Hepatocyte (in vitro differentiated cells): ENCODE data around the gene STARD10. TPM values are rescaled to one million over a fixed set of nuclear protein-coding genes. Genes with fewer than 3 reads are reported as not detected.

ENCODE experiments used
- DNase-seq: peaks from one replicate; pipeline ENCODE4 v3.0.0-alpha.2; 2016; ENCODE audit warnings: low spot score
- H2AFZ ChIP-seq: fragments of 200-600 bp; sonication (generic); 2 replicates; pipeline ENCODE4 v1.6.0; 2016; ENCODE audit warnings: antibody characterized with exemption, mild to moderate bottlenecking
- H3K27ac ChIP-seq: fragments of 200-600 bp; sonication (generic); 2 replicates; pipeline ENCODE4 v1.5.1; 2016; ENCODE audit warnings: mild to moderate bottlenecking
- H3K27me3 ChIP-seq: fragments of 200-600 bp; sonication (generic); 2 replicates; pipeline ENCODE4 v1.6.1; 2016
- H3K36me3 ChIP-seq: fragments of 200-600 bp; sonication (generic); replicated peaks from 2 replicates; pipeline ENCODE4 v1.5.1; 2016; ENCODE audit warnings: low read depth; ENCODE audit not compliant: insufficient read depth
- H3K4me1 ChIP-seq: fragments of 200-600 bp; sonication (generic); 2 replicates; pipeline ENCODE4 v1.5.1; 2016; ENCODE audit warnings: mild to moderate bottlenecking, moderate library complexity; ENCODE audit not compliant: insufficient read depth
- H3K4me2 ChIP-seq: fragments of 200-600 bp; sonication (generic); 2 replicates; pipeline ENCODE4 v1.6.0; 2016
- H3K4me3 ChIP-seq: fragments of 200-600 bp; sonication (generic); 2 replicates; pipeline ENCODE4 v1.5.1; 2016; ENCODE audit warnings: mild to moderate bottlenecking
- H3K79me2 ChIP-seq: fragments of 200-600 bp; sonication (generic); 2 replicates; pipeline ENCODE4 v1.6.0; 2017; ENCODE audit warnings: mild to moderate bottlenecking
- H3K9me2 ChIP-seq: fragments of 200-600 bp; sonication (generic); replicated peaks from 2 replicates; pipeline ENCODE4 v1.6.0; 2017; ENCODE audit warnings: mild to moderate bottlenecking; ENCODE audit not compliant: insufficient read depth
- H3K9me3 ChIP-seq: fragments of 200-600 bp; sonication (generic); 2 replicates; pipeline ENCODE4 v1.5.1; 2016; ENCODE audit warnings: low read depth, mild to moderate bottlenecking
- H4K20me1 ChIP-seq: fragments of 200-600 bp; sonication (generic); 2 replicates; pipeline ENCODE4 v1.6.0; 2016; ENCODE audit warnings: mild to moderate bottlenecking; ENCODE audit not compliant: insufficient read depth, poor library complexity, severe bottlenecking
- EZH2 ChIP-seq: fragments of 200-600 bp; sonication (generic); IDR thresholded peaks from 2 replicates; pipeline ENCODE4 v1.6.1; 2016; ENCODE audit warnings: antibody characterized with exemption, mild to moderate bottlenecking, borderline replicate concordance
- EZH2phosphoT487 ChIP-seq: fragments of 200-600 bp; sonication (generic); IDR thresholded peaks from one replicate; pipeline ENCODE4 v1.6.1; 2018; ENCODE audit warnings: antibody characterized with exemption, mild to moderate bottlenecking, low read depth, moderate library complexity; ENCODE audit not compliant: unreplicated experiment, severe bottlenecking
- WGBS: methylation state at CpG from one replicate; pipeline ENCODE4 v1.1.6; 2016; ENCODE audit warnings: low lambda C conversion rate; ENCODE audit errors: missing lambda C conversion rate; 5-methylcytosine and 5-hydroxymethylcytosine counted together
- polyA plus RNA-seq: library from polyadenylated mRNA; unstranded; fragments of >200 nt; fragmentation: Nextera tagmentation; extraction: Ambion mirVana; gene quantifications from 2 replicates; pipeline ENCODE4 v1.2.1, GENCODE V29; 2016
- total RNA-seq: library from RNA; depleted of rRNA; stranded (reverse); fragments of >200 nt; gene quantifications from 2 replicates; pipeline ENCODE4 v1.2.3, GENCODE V29; 2014
- TF ChIP-seq, protein P1 (sequence below): fragments of 200-600 bp; sonication (generic); IDR thresholded peaks from 2 replicates; pipeline ENCODE4 v1.5.1; 2016; ENCODE audit warnings: antibody characterized with exemption, mild to moderate bottlenecking; ENCODE audit not compliant: poor library complexity

Gene STARD10
- total and polyA plus RNA-seq, 2 experiments from 2014 or later, result 290 to 686 TPM

DNA sequence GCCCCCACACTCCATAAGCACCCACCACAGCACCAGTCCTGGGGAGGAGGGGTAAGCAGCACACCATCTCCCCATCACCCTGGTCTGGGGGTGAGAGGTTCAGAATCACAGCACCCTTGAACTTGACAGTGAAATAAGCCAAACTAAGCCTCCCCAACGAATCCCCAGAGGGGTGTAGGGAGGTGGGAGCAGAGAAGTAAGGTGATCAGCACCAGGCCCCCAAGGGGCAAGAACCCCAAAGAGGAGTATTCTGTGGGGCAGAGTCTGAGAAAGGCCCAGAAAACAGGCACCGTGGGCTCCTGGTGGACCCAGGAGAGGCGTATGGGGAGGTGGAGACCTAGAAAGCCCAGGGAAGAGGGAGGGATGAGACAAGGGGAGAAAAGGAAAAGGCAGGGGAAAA, 72.6 kb downstream of the STARD10 start:
- Histone ChIP-seq H3K4me3 (peak overlapping the region; percentile 19), H3K4me2 (peak overlapping the region; percentile 93), H2AFZ (no peak overlapping the region), H3K36me3 (no peaks in the 10 kb centered on the region), H4K20me1 (peaks cover 37% of the 10 kb centered on the region), H3K27me3 (no peaks in the 10 kb centered on the region), H3K4me1 (peaks cover 32% of the 10 kb centered on the region), H3K79me2 (peaks cover 76% of the 10 kb centered on the region), H3K27ac (peak overlapping the region; percentile 85), H3K9me2 (no peaks in the 10 kb centered on the region), H3K9me3 (no peaks in the 10 kb centered on the region)
- no peak for DNase-seq
- no peak for TF ChIP-seq EZH2phosphoT487
- TF ChIP-seq EZH2, result no peak
- TF ChIP-seq, protein P1, sequence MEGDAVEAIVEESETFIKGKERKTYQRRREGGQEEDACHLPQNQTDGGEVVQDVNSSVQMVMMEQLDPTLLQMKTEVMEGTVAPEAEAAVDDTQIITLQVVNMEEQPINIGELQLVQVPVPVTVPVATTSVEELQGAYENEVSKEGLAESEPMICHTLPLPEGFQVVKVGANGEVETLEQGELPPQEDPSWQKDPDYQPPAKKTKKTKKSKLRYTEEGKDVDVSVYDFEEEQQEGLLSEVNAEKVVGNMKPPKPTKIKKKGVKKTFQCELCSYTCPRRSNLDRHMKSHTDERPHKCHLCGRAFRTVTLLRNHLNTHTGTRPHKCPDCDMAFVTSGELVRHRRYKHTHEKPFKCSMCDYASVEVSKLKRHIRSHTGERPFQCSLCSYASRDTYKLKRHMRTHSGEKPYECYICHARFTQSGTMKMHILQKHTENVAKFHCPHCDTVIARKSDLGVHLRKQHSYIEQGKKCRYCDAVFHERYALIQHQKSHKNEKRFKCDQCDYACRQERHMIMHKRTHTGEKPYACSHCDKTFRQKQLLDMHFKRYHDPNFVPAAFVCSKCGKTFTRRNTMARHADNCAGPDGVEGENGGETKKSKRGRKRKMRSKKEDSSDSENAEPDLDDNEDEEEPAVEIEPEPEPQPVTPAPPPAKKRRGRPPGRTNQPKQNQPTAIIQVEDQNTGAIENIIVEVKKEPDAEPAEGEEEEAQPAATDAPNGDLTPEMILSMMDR, result no peak
- 49% methylated on average over 3 of the region's 3 CpGs for WGBS

DNA sequence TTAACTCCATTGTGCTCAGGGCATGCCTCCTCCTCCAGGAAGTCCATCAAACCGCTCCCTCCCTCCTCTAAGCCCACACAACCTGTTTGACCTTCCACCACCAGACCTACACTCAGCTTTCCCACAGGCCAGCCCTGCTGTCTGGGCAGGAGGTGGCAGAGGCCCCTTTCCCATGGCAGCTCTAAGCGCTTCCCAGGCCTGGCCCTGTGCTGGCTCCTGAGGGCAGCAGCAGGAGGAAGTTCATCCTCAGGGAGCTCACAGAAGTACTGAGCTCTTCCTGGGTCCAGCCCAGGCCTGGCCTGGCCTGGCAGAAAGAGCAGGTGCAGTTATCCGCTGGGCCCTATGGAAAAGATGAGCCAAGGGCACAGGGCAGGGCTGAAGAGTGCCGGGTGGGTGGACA, 73.1 kb downstream of the STARD10 start:
- no peaks in the 10 kb centered on the region for H3K9me3 ChIP-seq
- 89% methylated on average over 4 of the region's 4 CpGs for WGBS
- no peaks in the 10 kb centered on the region for H3K36me3 ChIP-seq
- H3K4me3 ChIP-seq, result no peak overlapping the region
- H3K4me1 ChIP-seq, result peaks cover 31% of the 10 kb centered on the region
- peaks cover 38% of the 10 kb centered on the region for H4K20me1 ChIP-seq
- peak overlapping the region; percentile 85 for H3K27ac ChIP-seq
- DNase-seq, result no peak
- peak overlapping the region; percentile 93 for H3K4me2 ChIP-seq
- H2AFZ ChIP-seq, result no peak overlapping the region
- H3K27me3 ChIP-seq, result no peaks in the 10 kb centered on the region
- TF ChIP-seq EZH2 (no peak), EZH2phosphoT487 (no peak)
- TF ChIP-seq, protein P1, result no peak
- no peaks in the 10 kb centered on the region for H3K9me2 ChIP-seq
- H3K79me2 ChIP-seq, result peaks cover 79% of the 10 kb centered on the region

DNA sequence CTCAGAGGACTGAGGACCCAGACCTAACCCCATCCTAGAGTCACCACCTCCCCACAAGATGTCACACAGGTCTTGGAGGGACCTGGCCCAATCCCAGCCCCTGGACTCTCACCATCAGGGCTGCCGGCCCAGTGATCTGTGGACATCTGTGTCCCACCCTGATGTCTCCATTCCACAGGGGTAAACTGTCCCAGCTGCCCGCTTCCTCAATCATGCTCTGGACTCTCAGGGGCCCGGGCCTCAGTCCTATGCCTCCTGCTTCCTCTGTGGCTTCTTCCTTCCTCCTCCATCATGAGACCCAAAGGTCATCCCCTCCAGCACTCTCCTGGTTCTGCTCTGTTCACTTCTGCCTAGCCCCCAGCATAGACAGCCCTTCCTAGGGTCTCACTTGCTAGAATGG, 73.8 kb downstream of the STARD10 start:
- Histone ChIP-seq H3K27ac (no peak overlapping the region), H3K4me2 (peak overlapping the region; percentile 93), H4K20me1 (peaks cover 44% of the 10 kb centered on the region), H3K36me3 (no peaks in the 10 kb centered on the region), H3K9me3 (no peaks in the 10 kb centered on the region), H3K4me3 (no peak overlapping the region), H3K9me2 (no peaks in the 10 kb centered on the region), H3K27me3 (no peaks in the 10 kb centered on the region), H3K4me1 (peaks cover 27% of the 10 kb centered on the region), H2AFZ (no peak overlapping the region), H3K79me2 (peaks cover 85% of the 10 kb centered on the region)
- no peak for DNase-seq
- 88% methylated on average over 3 of the region's 3 CpGs for WGBS
- TF ChIP-seq EZH2, result no peak
- TF ChIP-seq, protein P1, result no peak
- no peak for TF ChIP-seq EZH2phosphoT487

DNA sequence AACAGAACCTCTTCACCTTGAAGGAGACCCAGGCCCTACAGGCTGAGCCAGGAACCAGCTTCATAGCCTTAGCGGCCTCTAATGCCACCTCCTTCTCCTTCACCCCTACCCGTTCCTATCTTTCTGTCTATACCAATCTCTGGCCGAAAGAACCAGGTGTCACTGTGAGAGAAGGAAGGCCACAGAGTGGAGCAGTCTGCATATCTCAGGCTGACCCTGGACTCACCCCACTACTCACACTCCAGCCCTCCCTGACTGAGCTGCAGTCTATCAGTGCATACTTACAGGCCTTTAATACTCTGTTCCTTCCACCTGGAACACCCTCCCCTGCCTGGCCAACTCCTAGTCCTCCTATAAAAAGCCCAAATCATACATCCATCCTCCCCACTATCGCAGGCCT, 74.3 kb downstream of the STARD10 start:
- WGBS, result 87% methylated on average over 4 of the region's 4 CpGs
- Histone ChIP-seq H2AFZ (no peak overlapping the region), H3K4me1 (peaks cover 27% of the 10 kb centered on the region), H3K4me2 (peak overlapping the region; percentile 93), H4K20me1 (peaks cover 49% of the 10 kb centered on the region), H3K27ac (no peak overlapping the region), H3K79me2 (peaks cover 85% of the 10 kb centered on the region), H3K4me3 (no peak overlapping the region), H3K36me3 (no peaks in the 10 kb centered on the region), H3K27me3 (no peaks in the 10 kb centered on the region), H3K9me3 (no peaks in the 10 kb centered on the region), H3K9me2 (no peaks in the 10 kb centered on the region)
- no peak for DNase-seq
- TF ChIP-seq EZH2phosphoT487, result no peak
- TF ChIP-seq, protein P1, result no peak
- TF ChIP-seq EZH2, result no peak
